GM12873 (cell line): ENCODE results near the gene ROCK2.
A peak's percentile ranks its signal among the peaks of the same experiment; 100 is the strongest.

Source experiments
- TF ChIP-seq, protein P1 (sequence below): IDR thresholded peaks from 2 replicates; pipeline ENCODE4 v1.5.1; 2012; ENCODE audit warnings: low read depth, mild to moderate bottlenecking, moderate library complexity, low read length, control low read depth; ENCODE audit not compliant: insufficient read depth; ENCODE audit errors: missing control alignments

ROCK2 gene

DNA sequence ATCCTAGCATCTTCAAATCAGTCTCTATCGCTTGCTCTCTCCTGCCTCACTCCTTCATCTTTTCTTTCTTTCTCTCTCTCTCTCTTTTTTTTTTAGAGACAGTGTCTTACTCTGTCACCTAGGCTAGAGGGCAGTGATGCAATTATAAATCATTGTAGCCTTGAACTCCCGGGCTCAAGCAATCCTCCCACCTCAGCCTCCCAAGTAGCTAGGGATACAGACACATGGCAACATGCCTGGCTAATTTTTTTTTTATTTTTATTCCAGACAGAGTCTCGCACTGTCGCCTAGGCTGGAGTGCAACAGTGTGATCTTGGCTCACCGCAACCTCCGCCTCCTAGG, 199.7 kb downstream of the ROCK2 start:
- TF ChIP-seq, protein P1, sequence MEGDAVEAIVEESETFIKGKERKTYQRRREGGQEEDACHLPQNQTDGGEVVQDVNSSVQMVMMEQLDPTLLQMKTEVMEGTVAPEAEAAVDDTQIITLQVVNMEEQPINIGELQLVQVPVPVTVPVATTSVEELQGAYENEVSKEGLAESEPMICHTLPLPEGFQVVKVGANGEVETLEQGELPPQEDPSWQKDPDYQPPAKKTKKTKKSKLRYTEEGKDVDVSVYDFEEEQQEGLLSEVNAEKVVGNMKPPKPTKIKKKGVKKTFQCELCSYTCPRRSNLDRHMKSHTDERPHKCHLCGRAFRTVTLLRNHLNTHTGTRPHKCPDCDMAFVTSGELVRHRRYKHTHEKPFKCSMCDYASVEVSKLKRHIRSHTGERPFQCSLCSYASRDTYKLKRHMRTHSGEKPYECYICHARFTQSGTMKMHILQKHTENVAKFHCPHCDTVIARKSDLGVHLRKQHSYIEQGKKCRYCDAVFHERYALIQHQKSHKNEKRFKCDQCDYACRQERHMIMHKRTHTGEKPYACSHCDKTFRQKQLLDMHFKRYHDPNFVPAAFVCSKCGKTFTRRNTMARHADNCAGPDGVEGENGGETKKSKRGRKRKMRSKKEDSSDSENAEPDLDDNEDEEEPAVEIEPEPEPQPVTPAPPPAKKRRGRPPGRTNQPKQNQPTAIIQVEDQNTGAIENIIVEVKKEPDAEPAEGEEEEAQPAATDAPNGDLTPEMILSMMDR: no peak

DNA sequence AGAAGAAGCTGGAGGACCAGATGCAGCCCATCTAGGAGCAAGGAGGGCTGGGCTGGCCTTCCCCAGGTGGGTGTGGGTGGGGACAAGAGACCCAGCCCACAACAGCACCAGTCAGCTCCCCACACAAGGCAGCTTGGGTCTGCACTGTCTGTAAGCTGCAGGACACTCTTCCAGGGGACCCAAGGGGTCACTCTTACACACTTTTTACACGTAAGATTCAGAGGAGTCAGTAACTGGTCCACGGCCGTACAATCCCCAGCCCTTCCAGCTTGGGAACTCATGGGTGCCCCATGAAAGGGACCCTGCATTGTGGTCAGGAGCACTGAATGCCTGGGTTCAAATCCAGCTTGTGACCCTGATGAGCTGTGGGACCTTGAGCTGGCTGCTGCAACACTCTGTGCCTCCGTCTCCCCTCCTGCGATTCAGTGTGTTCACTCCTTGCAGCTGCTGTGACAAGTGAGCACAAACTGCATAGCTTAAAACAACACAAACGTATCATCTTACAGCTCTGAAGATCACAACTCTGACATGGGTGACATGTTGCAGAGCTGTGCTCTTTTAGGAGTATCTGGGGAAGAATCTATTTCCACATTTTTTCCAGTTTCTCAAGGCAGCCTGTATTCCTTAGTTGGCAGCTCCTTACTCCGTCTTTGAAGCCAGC, 200.2 kb downstream of the ROCK2 start:
- TF ChIP-seq, protein P1: no peak

DNA sequence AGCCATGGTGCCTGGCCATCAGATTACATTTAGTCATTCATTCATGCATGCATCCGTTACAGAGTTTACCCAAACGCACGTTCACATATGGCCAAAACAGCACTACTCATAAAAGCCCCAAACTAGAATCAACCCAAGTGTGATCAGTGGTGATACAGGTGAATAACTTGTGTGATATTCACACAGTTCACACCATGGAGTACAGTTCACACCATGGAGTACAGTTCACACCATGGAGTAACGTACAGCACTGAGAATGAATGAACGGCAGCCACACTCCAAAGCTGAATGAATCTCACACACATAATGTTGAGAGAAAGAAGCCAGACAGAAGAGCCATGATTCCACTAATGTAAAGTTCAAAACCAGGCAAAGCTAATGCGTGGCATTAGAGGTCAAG, 201.4 kb downstream of the ROCK2 start:
- TF ChIP-seq, protein P1: no peak

DNA sequence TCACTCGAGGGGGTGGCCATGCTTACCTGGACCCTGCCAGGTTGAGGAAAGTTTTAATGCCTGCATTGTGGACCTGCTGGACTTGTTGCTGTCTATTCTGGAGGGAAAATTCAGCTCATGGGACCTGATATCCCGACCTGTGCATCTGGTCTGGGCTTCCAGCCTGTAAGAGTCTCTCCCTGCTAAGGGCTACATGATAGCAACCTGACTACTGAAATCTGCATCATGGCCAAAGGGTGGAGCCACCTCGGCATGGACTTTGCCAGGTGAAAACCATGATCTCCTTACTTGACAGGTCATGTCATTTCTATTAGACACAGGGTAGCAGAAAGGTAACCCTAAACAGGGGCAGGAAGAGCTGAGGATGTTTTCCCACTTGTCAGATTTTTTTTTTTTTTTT, 202.1 kb downstream of the ROCK2 start:
- TF ChIP-seq, protein P1: peak; percentile 3

DNA sequence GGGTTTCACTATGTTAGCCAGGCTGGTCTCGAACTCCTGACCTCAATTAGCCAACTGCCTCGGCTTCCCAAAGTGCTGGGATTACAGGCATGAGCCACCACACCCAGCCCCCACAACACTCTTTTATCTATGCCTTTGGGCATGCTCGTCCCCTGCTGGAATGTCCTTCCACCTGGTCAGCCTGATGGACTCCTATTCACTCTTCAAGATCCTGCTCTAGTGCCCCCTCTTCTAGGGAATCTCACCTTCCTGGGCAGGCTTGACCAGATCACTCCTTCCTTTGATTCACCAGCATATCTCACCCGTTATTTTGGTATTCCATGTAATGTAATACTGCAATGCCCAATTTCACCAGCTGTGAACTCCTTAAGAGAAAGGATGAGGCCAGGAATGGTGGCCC, 203.1 kb downstream of the ROCK2 start:
- TF ChIP-seq, protein P1: no peak

DNA sequence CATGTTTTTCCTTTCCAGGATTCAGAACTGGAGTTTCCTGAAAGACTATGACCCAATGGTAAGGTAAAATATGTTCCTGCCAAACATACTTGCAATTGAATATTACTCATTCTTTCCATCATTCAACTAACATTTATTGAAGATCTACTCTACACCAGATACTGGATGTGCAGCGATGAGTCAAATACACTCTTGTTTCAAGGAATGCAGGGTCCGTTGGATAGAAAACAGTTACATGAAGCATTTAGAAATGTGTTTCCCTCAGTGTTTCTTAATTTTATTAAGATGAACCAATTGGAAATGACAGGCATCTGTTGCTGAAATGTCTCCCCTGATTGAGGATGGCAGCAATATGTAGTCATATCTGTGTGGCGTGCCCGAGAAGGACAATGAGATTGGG, 203.9 kb downstream of the ROCK2 start:
- TF ChIP-seq, protein P1: no peak

DNA sequence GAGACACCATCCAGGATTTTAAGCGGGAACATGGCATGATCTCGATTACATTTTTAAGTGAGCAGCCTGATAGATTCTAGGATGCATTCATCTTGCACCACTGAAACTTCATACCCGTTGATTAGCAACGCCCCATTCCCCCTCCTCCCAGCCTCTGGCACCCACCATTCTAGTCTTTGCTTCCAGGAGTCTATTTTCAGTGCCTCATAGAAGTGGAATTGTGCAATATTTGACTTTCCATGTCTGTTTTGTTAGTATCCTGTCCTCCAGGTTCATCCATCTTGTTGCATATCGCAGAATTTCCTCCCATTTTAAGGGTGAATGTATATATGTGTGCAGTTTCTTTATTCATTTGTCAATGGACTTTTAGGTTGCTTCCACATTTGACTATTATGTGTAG, 210.1 kb downstream of the ROCK2 start:
- TF ChIP-seq, protein P1: no peak
